GM10248 (cell line): Measurements from ENCODE around the gene DNM1.

Experiments
- CTCF ChIA-PET: fragments of 300-600 bp; sonication (Branson Sonifier 250); formaldehyde crosslinking; extraction: SDS; loops from one replicate; lab custom pipeline; 2021; ENCODE audit warnings: antibody characterized with exemption; lab: Yijun Ruan, JAX
- POLR2A ChIA-PET: fragments of 350-650 bp; sonication (Branson Sonifier 250); formaldehyde crosslinking; extraction: SDS; loops from one replicate; lab custom pipeline; 2020; ENCODE audit warnings: antibody characterized with exemption; lab: Yijun Ruan, JAX
- DNase-seq: peaks from one replicate; pipeline ENCODE4 v3.0.0; 2012; ENCODE audit errors: extremely low spot score
- TF ChIP-seq, protein P1 (sequence below): IDR thresholded peaks from 2 replicates; pipeline ENCODE4 v1.5.1; 2012; ENCODE audit warnings: mild to moderate bottlenecking, low read depth; ENCODE audit errors: extremely low read depth, missing control alignments, control extremely low read depth

DNM1 gene

DNA sequence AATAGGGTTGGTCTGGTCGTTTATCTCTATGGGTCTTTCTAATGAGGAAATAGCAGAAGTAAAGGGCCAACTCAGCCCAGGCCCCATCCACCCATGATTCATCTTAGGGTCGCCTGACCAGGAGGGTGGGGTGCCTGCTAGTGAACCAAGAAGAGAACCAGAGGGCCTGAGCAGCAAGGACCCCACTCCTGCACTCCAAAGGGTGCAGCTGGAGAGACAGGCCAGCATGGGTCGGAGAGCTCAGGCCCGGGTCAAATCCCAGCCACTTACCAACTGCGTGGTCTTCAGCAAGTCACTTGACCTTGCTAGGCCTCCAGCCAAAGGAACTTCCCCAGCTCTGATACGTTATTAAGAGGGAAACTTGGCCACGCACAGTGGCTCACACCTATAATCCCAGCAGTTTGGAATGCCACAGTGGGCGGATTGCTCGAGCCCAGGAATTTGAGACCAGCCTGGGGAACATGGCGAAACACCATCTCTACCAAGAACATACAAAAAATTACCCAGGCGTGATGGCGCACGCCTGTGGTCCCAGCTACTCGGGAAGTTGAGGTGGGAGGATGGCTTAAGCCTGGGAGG is 38.8 kb upstream of the DNM1 start:
- POLR2A ChIA-PET, result no interaction called here
- no peak for DNase-seq
- CTCF ChIA-PET, result interaction anchor here (1.1 kb wide), 1 partner anchor 23 kb away, joined by 3 read pairs; no protein-coding TSS in a partner anchor
- TF ChIP-seq, protein P1, sequence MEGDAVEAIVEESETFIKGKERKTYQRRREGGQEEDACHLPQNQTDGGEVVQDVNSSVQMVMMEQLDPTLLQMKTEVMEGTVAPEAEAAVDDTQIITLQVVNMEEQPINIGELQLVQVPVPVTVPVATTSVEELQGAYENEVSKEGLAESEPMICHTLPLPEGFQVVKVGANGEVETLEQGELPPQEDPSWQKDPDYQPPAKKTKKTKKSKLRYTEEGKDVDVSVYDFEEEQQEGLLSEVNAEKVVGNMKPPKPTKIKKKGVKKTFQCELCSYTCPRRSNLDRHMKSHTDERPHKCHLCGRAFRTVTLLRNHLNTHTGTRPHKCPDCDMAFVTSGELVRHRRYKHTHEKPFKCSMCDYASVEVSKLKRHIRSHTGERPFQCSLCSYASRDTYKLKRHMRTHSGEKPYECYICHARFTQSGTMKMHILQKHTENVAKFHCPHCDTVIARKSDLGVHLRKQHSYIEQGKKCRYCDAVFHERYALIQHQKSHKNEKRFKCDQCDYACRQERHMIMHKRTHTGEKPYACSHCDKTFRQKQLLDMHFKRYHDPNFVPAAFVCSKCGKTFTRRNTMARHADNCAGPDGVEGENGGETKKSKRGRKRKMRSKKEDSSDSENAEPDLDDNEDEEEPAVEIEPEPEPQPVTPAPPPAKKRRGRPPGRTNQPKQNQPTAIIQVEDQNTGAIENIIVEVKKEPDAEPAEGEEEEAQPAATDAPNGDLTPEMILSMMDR, result no peak

DNA sequence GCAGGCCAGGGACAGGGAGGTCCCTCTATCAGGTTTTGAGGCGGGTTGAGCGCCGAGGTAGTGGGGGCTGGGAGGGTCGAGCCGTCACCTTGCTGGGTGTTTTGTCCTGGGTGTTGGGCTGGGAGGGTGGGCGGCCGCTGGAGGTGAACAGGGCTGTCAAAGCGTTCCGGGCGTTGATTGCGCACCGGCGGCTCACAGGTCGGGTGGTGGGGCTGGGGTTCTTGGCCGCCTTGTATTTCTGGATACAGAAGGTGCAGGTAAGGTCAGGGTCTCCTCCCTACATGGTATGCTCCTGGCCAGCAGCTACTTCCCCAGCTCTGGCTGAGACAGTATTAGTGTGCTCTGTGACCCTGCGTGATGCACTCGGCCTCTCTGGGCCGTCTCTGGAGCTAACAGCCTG is 37.0 kb upstream of the DNM1 start:
- TF ChIP-seq, protein P1, result no peak
- no peak for DNase-seq
- ChIA-PET POLR2A (interaction anchor here (0.6 kb wide), 1 partner anchor 9 kb away, joined by 3 read pairs; no protein-coding TSS in a partner anchor), CTCF (interaction anchor here (1.0 to 1.2 kb wide), 3 partner anchors 18 to 26 kb away, joined by 3 to 5 read pairs (median 3); no protein-coding TSS in a partner anchor)

DNA sequence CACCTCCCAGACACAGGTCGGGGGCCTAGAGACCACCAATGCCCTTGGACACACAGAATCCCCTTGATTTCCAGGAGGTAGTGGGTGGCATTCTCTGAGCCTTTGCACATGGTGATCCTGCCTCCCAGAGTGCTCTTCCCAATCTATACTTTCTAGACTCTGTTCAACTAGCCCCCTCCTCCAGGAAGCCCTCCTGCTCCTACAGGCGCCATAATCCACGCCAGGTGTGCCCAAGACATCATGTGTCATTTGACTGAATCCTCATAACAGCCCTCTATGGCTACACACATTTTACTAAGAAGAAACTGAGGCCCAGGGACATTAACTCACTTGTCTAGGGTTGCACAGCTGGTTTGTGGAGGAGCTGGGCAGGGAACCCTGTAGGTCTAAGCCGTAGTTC is 36.0 kb upstream of the DNM1 start:
- TF ChIP-seq, protein P1, result no peak
- ChIA-PET POLR2A (no interaction called here), CTCF (no interaction called here)
- DNase-seq, result no peak

DNA sequence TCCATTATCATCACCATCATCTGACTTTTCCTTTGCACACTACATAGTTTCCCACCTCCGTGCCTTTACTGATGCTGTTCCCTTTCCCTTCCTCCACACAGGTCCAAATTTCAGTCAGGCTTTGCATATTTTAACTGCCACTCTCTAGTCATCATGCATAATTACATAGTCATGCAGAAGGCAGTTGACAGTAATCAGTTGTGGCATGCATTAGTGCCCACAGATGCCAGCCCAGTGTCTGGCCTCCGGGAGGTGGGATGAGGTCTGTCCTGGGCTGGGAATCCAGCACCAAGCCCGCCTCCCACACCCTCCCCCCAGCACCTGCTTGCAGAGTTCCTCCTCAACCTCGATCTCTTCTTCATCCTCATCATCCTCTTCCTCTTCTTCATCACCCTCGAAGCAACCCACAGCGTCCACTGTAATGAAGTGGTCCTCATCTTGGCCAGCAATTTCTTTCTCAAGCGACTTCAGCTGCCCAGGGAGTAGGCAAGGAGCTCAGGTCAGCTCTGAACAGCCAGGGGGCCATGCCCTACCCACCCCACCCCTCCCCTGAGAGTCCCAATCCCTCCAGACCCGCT is 34.4 kb upstream of the DNM1 start:
- CTCF ChIA-PET, result interaction anchor here (1.2 kb wide), 1 partner anchor 41 kb away, joined by 3 read pairs; no protein-coding TSS in a partner anchor

DNA sequence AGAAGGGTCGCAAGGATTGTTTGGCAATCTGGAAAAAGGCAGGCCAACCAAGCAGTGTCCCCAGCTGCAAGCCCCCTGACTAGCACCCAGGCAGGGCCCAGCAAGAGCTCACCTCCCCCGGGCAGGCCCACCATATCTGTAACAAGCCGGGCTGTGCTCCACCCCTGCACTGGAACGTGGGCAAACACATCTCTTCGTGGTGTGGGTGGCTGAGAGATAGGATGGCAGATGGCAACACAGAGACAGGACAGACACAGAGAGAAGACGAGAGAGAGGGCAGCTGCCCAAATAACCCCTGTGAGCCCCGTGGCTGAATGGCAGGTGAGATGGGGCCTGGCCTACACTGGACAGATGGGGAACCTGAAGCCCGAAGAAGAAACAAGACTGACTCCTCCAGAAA is 33.7 kb upstream of the DNM1 start:
- CTCF ChIA-PET, result interaction anchor here (0.9 to 1.2 kb wide), 2 partner anchors 16 to 41 kb away, joined by 3 read pairs; no protein-coding TSS in a partner anchor
- POLR2A ChIA-PET, result no interaction called here
- no peak for DNase-seq
- TF ChIP-seq, protein P1, result no peak

More for the DNA sequence above, 34.4 kb upstream of the DNM1 start:
- POLR2A ChIA-PET, result interaction anchor here (0.6 kb wide), 1 partner anchor 229 kb away, joined by 3 read pairs; no protein-coding TSS in a partner anchor
- TF ChIP-seq, protein P1, result no peak
- no peak for DNase-seq

DNA sequence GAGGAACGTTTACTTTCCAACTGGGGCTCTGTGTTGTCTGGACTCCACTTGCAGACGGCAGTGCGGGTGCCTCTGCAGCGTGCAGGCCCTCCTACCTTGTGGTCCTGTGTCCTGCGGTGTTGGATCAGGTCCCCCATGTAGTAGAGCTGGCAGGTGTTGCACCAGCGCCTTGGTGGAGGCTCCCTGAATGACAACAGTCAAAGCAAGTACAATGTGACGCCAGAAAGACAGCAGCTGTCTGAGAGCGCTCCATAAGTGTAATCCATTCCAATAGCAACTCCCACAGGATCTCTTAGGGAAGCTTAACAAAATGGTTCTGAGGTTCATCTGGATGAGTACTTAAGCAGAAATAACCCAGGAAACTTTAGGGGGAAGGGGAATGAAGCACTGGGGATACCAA is 33.3 kb upstream of the DNM1 start:
- TF ChIP-seq, protein P1, result no peak
- no peak for DNase-seq
- ChIA-PET POLR2A (no interaction called here), CTCF (interaction anchor here (0.9 to 1.2 kb wide), 2 partner anchors 16 to 42 kb away, joined by 3 read pairs; no protein-coding TSS in a partner anchor)
